IPS-18c (cell line): ENCODE data around the gene ASB14.
"Not testable (repeated sequence)": the region's sequence is repeated elsewhere in the genome, so short reads cannot be mapped to it uniquely, and the experiment has no call there.

ENCODE experiments used
- H3K4me3 ChIP-seq: 2 replicates; pipeline ENCODE4 v1.7.0; 2013; ENCODE audit warnings: low read depth, mild to moderate bottlenecking, low read length, moderate library complexity; ENCODE audit not compliant: insufficient read depth
- H3K9me3 ChIP-seq: one replicate; pipeline ENCODE4 v1.6.1; 2013; ENCODE audit warnings: mild to moderate bottlenecking, low read length, moderate library complexity; ENCODE audit not compliant: control insufficient read depth, insufficient read depth

ASB14 gene

GRCh38 chr3:57292159-57292896 lies at the start of gene ASB14:
TSS of gene ASB14 (minus strand) at chr3:57292685. CDS start at chr3:57292033, 652 bp downstream.
- no peaks in the 10 kb centered on the region for H3K9me3 ChIP-seq
- H3K4me3 ChIP-seq, result no peak within 1 kb of the TSS

DNA sequence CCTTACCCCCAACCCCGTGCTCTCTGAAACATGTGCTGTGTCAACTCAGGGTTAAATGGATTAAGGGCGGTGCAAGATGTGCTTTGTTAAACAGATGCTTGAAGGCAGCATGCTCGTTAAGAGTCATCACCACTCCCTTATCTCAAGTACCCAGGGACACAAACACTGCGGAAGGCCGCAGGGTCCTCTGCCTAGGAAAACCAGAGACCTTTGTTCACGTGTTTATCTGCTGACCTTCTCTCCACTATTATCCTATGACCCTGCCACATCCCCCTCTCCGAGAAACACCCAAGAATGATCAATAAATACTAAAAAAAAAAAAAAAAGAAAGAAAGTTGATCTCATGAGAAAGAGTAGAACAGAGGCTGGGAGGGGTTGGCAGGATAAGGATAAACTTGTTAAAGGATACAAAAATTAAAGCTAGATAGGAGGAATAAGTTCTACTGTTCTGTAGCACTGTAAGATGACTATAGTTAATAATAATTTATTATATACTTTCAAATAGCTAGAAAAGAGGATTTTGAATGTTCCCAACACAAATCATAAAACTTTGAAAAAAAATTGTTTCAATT lies 46.7 kb upstream of the ASB14 start:
- not testable (repeated sequence) for H3K9me3 ChIP-seq, H3K4me3 ChIP-seq

DNA sequence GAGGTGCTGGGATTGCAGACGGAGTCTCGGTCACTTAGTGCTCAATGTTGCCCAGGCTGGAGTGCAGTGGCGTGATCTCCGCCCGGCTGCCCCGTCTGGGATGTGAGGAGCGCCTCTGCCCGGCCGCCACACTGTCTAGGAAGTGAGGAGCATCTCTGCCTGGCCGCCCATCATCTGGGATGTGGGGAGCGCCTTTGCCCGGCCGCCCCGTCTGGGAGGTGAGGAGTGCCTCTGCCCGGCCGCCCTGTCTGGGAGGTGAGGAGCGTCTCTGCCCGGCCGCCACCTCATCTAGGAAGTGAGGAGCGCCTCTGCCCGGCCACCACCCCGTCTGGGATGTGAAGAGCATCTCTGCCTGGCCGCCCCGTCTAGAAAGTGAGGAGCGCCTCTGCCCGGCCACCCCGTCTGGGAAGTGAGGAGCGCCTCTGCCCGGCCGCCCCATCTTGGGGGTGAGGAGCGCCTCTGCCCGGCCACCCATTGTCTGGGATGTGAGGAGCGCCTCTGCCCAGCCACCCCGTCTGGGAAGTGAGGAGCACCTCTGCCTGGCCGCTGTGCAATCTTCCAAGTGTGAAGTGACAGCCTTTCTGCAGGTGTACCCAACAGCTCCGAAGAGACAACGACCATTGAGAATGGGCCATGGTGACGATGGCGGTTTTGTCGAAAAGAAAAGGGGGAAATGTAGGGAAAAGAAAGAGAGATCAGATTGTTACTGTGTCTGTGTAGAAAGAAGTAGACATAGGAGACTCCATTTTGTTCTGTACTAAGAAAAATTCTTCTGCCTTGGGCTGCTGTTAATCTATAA lies 46.0 kb upstream of the ASB14 start:
- not testable (repeated sequence) for H3K9me3 ChIP-seq, H3K4me3 ChIP-seq

- Histone ChIP-seq H3K4me3 (no peak overlapping the region), H3K9me3 (peaks cover 2% of the 10 kb centered on the region)
Measured at GRCh38 chr3:57335283-57335938, 42.9 kb upstream of the ASB14 start.

DNA sequence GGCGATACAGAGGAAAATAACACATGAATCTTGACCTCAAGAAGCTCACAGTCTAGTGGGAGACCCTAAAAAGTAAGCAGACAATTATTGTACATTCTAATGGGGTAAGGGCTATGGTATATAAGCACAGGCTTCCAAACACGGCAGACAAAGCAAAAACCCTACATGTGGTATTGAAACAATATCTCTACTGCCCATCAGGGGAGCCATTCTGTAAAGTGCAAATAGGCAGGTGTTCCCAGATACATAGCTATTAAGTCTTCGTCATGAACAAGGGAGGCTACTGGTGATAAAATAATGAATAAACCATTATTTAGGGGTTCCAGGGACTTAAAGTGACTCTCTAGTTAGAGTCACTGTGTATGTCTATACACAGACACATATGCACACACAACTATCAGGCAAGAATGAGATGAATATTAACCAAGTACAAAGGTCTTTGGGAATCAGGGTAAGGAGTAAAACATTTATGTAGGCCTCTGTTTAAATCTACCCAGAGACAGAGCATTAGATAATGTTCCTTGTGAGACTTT lies 38.7 kb upstream of the ASB14 start:
- no peaks in the 10 kb centered on the region for H3K9me3 ChIP-seq
- no peak overlapping the region for H3K4me3 ChIP-seq

- not testable (repeated sequence) for H3K9me3 ChIP-seq, H3K4me3 ChIP-seq
Measured at GRCh38 chr3:57326498-57326897, 34.0 kb upstream of the ASB14 start.

GRCh38 chr3:57314204-57314603 lies 21.7 kb upstream of the ASB14 start:
- H3K4me3 ChIP-seq, result no peak overlapping the region
- H3K9me3 ChIP-seq, result no peaks in the 10 kb centered on the region

- Histone ChIP-seq H3K9me3 (no peaks in the 10 kb centered on the region), H3K4me3 (no peak overlapping the region)
Measured at GRCh38 chr3:57309769-57310360, 17.4 kb upstream of the ASB14 start.

GRCh38 chr3:57303520-57303919 lies 11.0 kb upstream of the ASB14 start:
- not testable (repeated sequence) for H3K4me3 ChIP-seq, H3K9me3 ChIP-seq

DNA sequence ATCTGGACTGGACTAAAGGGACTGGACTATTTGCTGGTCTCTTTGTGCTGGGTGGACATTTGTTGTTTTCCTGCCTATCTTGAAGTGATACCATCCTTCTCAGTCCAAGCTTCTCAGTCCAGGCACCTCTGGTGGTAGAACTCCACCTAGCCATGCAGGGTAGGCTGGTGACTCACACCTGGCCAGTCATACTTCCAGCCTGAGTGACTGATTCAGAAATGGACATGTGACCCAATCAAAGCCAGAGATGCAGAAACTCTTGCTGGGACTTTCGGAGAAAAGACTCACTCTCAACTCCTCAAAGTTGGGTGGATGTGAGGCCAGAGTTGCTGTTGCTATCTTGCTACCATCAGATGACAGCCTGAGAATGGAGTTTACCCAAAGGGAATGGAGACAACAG lies 5.6 kb upstream of the ASB14 start:
- Histone ChIP-seq H3K4me3 (no peak overlapping the region), H3K9me3 (no peaks in the 10 kb centered on the region)

GRCh38 chr3:57292897-57293526 lies 527 bp upstream of the ASB14 start:
- Histone ChIP-seq H3K4me3 (no peak overlapping the region), H3K9me3 (no peaks in the 10 kb centered on the region)

DNA sequence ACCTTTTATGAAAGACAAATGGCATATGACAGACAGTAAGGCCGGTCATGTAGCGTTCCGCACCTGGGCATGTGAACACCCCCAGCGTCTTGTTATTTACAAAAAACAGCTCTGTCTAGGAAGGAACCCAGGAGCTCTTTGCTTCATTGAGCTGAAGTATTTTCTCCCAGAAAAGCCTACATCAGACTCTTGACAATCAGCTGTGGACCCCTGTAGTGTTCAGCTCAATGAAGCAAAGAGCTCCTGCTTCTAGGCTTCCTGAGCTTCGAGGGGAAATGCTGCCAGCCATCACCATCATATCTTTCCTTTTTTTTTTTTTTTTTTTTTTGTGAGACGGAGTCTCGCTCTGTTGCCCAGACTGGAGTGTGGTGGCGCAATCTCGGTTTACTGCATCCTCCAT lies 4.1 kb downstream of the ASB14 start:
- no peaks in the 10 kb centered on the region for H3K9me3 ChIP-seq
- no peak overlapping the region for H3K4me3 ChIP-seq

DNA sequence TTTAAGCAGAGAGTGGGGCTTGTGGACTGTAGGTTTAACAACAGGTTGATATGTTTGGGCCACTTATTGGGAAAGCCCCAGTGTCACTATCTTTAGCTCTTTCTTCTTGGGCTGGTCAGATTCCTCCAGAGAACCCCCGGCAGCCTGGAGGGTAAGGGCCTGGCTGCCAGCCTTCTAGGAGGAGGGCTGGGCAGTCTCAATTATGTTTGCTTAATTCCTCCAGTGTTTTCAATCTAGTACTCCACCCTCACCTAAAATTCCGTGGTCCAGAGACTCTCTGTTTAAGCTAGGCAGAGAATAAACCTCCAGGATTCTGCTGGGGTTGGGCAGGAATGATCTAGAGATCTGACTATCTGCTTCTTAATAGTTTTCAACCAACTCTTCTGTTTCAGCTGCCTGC lies 5.3 kb downstream of the ASB14 start:
- H3K9me3 ChIP-seq, result no peaks in the 10 kb centered on the region

GRCh38 chr3:57283334-57283733 lies 9.2 kb downstream of the ASB14 start:
- no peak overlapping the region for H3K4me3 ChIP-seq
- H3K9me3 ChIP-seq, result peaks cover 2% of the 10 kb centered on the region

More for the DNA sequence above, 5.3 kb downstream of the ASB14 start:
- H3K4me3 ChIP-seq, result no peak overlapping the region

GRCh38 chr3:57281715-57282114 lies 10.8 kb downstream of the ASB14 start:
- Histone ChIP-seq H3K9me3 (peaks cover 2% of the 10 kb centered on the region), H3K4me3 (no peak overlapping the region)

DNA sequence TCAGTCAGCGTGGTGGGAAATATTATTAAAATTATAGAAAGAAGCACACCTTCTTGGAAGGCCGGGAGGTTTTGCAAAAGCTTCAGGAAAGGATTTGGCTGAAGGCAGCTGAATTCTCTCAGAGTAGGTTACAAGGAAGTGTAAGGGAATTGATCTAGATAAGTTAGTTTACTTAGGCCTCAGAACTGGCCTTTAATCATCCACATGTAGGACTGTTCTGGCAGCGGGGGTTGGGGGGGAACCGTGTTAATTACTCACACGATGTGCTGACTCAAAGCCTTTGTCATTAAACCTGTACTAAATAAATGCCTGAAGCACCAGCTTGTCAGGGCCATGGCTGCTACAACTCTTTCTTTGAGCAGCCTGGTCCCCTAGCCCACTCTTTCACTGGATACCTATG lies 12.8 kb downstream of the ASB14 start:
- no peak overlapping the region; the same call in 1 of the 2 replicates for H3K4me3 ChIP-seq
- H3K9me3 ChIP-seq, result peaks cover 2% of the 10 kb centered on the region

DNA sequence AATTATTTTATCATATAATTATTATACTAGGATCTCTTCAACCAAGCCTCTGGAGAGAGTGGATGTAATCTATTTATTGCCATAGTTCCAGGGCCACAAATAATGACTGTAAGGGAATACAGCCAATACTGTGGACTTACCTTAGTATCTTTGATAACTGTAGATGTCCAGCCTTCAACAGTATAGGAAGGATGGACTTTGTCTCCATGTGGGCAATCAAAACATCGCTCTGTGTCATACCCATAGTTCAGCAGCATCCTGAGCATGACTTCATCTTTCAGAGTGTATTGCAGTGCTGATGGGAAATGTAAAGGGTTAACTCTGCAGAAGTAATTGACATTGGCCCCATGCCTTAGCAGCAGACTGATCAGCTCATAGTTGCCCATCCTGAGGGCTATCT lies 14.2 kb downstream of the ASB14 start:
- Histone ChIP-seq H3K9me3 (peaks cover 2% of the 10 kb centered on the region), H3K4me3 (no peak overlapping the region)
